C4-2B (cell line): ENCODE measurements around the gene MIA2.

Source experiments
- ZFX ChIP-seq: fragments of 450-650 bp; IDR thresholded peaks from 2 replicates; pipeline ENCODE4 v1.6.1; 2017
- TF ChIP-seq, protein P1 (sequence below): fragments of 450-650 bp; conservative IDR thresholded peaks from 2 replicates; pipeline ENCODE4 v1.5.1; 2017; ENCODE audit warnings: mild to moderate bottlenecking

DNA sequence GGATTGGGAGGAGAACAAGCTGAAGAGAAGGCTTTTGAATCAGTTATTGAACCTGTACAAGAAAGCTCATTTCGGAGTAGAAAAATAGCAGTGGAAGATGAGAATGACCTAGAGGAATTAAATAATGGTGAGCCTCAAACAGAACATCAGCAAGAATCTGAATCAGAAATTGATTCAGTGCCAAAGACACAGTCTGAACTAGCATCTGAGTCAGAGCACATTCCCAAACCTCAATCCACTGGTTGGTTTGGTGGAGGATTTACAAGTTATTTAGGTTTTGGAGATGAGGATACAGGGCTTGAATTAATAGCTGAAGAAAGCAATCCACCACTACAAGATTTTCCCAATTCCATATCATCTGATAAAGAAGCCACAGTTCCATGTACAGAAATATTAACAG is 13.5 kb downstream of the MIA2 start:
- TF ChIP-seq, protein P1, sequence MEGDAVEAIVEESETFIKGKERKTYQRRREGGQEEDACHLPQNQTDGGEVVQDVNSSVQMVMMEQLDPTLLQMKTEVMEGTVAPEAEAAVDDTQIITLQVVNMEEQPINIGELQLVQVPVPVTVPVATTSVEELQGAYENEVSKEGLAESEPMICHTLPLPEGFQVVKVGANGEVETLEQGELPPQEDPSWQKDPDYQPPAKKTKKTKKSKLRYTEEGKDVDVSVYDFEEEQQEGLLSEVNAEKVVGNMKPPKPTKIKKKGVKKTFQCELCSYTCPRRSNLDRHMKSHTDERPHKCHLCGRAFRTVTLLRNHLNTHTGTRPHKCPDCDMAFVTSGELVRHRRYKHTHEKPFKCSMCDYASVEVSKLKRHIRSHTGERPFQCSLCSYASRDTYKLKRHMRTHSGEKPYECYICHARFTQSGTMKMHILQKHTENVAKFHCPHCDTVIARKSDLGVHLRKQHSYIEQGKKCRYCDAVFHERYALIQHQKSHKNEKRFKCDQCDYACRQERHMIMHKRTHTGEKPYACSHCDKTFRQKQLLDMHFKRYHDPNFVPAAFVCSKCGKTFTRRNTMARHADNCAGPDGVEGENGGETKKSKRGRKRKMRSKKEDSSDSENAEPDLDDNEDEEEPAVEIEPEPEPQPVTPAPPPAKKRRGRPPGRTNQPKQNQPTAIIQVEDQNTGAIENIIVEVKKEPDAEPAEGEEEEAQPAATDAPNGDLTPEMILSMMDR, result no peak
- no peak for TF ChIP-seq ZFX
